Gastrocnemius medialis (tissue), 4 donors: Measurements from ENCODE around the gene ACP7. TPM values are rescaled to one million over a fixed set of nuclear protein-coding genes. Genes with fewer than 3 reads are reported as not detected.

ENCODE experiments used
- ATAC-seq, 2 donors: fragments of 150-250 bp; one replicate each; pipeline ENCODE4 v1.9.1; 2016
- DNase-seq, 2 donors: peaks; one replicate each; pipeline ENCODE4 v3.0.0-alpha.2; 2019
- H3K27ac ChIP-seq, 4 donors: fragments of 200-600 bp; sonication (generic); 1 replicate in 1 of 4; 2 replicates in 3 of 4; pipeline ENCODE4 v1.5.1; 2016 to 2018; ENCODE audit warnings: mild to moderate bottlenecking in 2 of 4, moderate library complexity in 1 of 4
- H3K27me3 ChIP-seq, 3 donors: fragments of 200-600 bp; sonication (generic) in 2 of 3; 1 replicate in 1 of 3; 2 replicates in 2 of 3; pipeline versions ENCODE4 v1.5.1 to v1.6.0; 2016 to 2019; ENCODE audit warnings: mild to moderate bottlenecking in 1 of 3, moderate library complexity in 1 of 3
- H3K36me3 ChIP-seq, 2 donors: fragments of 200-600 bp; sonication (generic) in 1 of 2; one replicate each; pipeline ENCODE4 v1.5.1; 2017 to 2018
- H3K4me1 ChIP-seq, 2 donors: fragments of 200-600 bp; sonication (generic) in 1 of 2; one replicate each; pipeline ENCODE4 v1.5.1; 2016 to 2017; ENCODE audit warnings: mild to moderate bottlenecking in 2 of 2
- H3K4me3 ChIP-seq, 4 donors: fragments of 200-600 bp; sonication (generic) in 3 of 4; 1 replicate in 1 of 4; 2 replicates in 3 of 4; pipeline ENCODE4 v1.5.1; 2016 to 2019; ENCODE audit warnings: mild to moderate bottlenecking in 2 of 4
- H3K9me3 ChIP-seq, 3 donors: fragments of 200-600 bp; sonication (generic) in 2 of 3; 1 replicate in 1 of 3; 2 replicates in 2 of 3; pipeline ENCODE4 v1.5.1; 2016 to 2019
- POLR2A ChIP-seq, 2 donors: fragments of 450-650 bp; IDR thresholded peaks; one replicate each; pipeline ENCODE4 v1.6.1; 2017; ENCODE audit warnings: antibody characterized with exemption in 2 of 2, mild to moderate bottlenecking in 2 of 2, moderate library complexity in 2 of 2
- in situ Hi-C, 4 donors: fragments of 200-750 bp; cut with MboI; loops; one replicate each; pipeline versions ENCODE4 v1.15.0 to v1.8.0; 2017; ENCODE audit warnings: low sequenced_read_pairs in 4 of 4
- intact Hi-C: fragments of 100-400 bp; cut with DNase I; formaldehyde crosslinking; loops from one replicate; pipeline ENCODE4 v1.15.1; 2023; ENCODE audit warnings: low total_unique reads
- total RNA-seq, 4 donors: library from RNA; depleted of rRNA; stranded (reverse); fragments of >200 nt; gene quantifications; one replicate each; pipeline versions ENCODE4 v1.1.0 to v1.2.3, GENCODE V29; 2016
- TF ChIP-seq, protein P1 (sequence below), 5 experiments: fragments of 450-650 bp in 3 of 5; fragments of 200-600 bp in 2 of 5; sonication (generic) in 2 of 5; IDR thresholded peaks in 4 of 5; conservative IDR thresholded peaks in 1 of 5; 1 replicate in 4 of 5; 2 replicates in 1 of 5; pipeline ENCODE4 v1.5.1; 2016 to 2019; ENCODE audit warnings: antibody characterized with exemption in 5 of 5, mild to moderate bottlenecking in 3 of 5, moderate library complexity in 3 of 5

ACP7 gene
- total RNA-seq, 4 donors from 2014 or later: not detected

- Histone ChIP-seq H3K36me3 (no peaks in the 10 kb centered on the region), H3K27me3 (peaks cover 0 to 16% (median 5%) of the 10 kb centered on the region in 3 donors), H3K4me1 (no peaks in the 10 kb centered on the region), H3K9me3 (no peaks in the 10 kb centered on the region), H3K4me3 (no peak overlapping the region), H3K27ac (no peak overlapping the region)
- intact Hi-C loops (no loop called here), in situ Hi-C loops (loop anchor here in 2 of 4 donors (25.0 kb wide), 1 partner anchor 431 kb away; the partner anchor contains the start of genes EID2 (in 2 of the 2) and EID2B (in 2 of the 2))
- no peak for TF ChIP-seq POLR2A (IDR thresholded peaks at IDR 0.05)
- TF ChIP-seq, protein P1, sequence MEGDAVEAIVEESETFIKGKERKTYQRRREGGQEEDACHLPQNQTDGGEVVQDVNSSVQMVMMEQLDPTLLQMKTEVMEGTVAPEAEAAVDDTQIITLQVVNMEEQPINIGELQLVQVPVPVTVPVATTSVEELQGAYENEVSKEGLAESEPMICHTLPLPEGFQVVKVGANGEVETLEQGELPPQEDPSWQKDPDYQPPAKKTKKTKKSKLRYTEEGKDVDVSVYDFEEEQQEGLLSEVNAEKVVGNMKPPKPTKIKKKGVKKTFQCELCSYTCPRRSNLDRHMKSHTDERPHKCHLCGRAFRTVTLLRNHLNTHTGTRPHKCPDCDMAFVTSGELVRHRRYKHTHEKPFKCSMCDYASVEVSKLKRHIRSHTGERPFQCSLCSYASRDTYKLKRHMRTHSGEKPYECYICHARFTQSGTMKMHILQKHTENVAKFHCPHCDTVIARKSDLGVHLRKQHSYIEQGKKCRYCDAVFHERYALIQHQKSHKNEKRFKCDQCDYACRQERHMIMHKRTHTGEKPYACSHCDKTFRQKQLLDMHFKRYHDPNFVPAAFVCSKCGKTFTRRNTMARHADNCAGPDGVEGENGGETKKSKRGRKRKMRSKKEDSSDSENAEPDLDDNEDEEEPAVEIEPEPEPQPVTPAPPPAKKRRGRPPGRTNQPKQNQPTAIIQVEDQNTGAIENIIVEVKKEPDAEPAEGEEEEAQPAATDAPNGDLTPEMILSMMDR (IDR thresholded peaks at IDR 0.05 in 4 of 5, conservative IDR thresholded peaks at IDR 0.05 in 1 of 5): no peak
- DNase-seq (no peak), ATAC-seq (no peak)
Observed at GRCh38 chr19:39106194-39106593, 22.0 kb downstream of the ACP7 start.

- no peaks in the 10 kb centered on the region for H3K36me3 ChIP-seq
- peaks cover 14 to 20% (median 19%) of the 10 kb centered on the region in 3 donors for H3K27me3 ChIP-seq
- H3K4me1 ChIP-seq: no peaks in the 10 kb centered on the region
- no peak overlapping the region for H3K4me3 ChIP-seq
- ATAC-seq (no peak), DNase-seq (no peak)
- TF ChIP-seq, protein P1 (IDR thresholded peaks at IDR 0.05 in 4 of 5, conservative IDR thresholded peaks at IDR 0.05 in 1 of 5): no peak
- no peak for TF ChIP-seq POLR2A (IDR thresholded peaks at IDR 0.05)
- intact Hi-C loops: loop anchor here (1.0 kb wide), 1 partner anchor 219 kb away; no protein-coding TSS in a partner anchor
- in situ Hi-C loops: loop anchor here in 3 of 4 donors (5.0 to 25.0 kb wide), 2 partner anchors 218 to 428 kb away; partner anchors contain the start of genes EID2 (in 2 of the 3) and EID2B (in 2 of the 3)
- H3K9me3 ChIP-seq: no peaks in the 10 kb centered on the region
- no peak overlapping the region for H3K27ac ChIP-seq
Observed at GRCh38 chr19:39109641-39110040, 25.5 kb downstream of the ACP7 start.

- no peak for TF ChIP-seq POLR2A (IDR thresholded peaks at IDR 0.05)
- TF ChIP-seq, protein P1 (IDR thresholded peaks at IDR 0.05 in 4 of 5, conservative IDR thresholded peaks at IDR 0.05 in 1 of 5): peak; percentile 41 to 76 (median 71)
- Histone ChIP-seq H3K9me3 (no peaks in the 10 kb centered on the region), H3K4me3 (no peak overlapping the region), H3K27ac (no peak overlapping the region), H3K27me3 (peaks cover 14 to 20% (median 18%) of the 10 kb centered on the region in 3 donors), H3K36me3 (no peaks in the 10 kb centered on the region), H3K4me1 (no peaks in the 10 kb centered on the region)
- in situ Hi-C loops (loop anchor here in 3 of 4 donors (5.0 to 25.0 kb wide), 2 partner anchors 217 to 427 kb away; partner anchors contain the start of genes EID2 (in 2 of the 3) and EID2B (in 2 of the 3)), intact Hi-C loops (loop anchor here (1.0 kb wide), 1 partner anchor 218 kb away; no protein-coding TSS in a partner anchor)
- peak; percentile 77 for ATAC-seq
- DNase-seq: peak in 1 of 2 donors; percentile 46
Observed at GRCh38 chr19:39110263-39110967, 26.2 kb downstream of the ACP7 start.

- Histone ChIP-seq H3K4me1 (no peaks in the 10 kb centered on the region), H3K9me3 (no peaks in the 10 kb centered on the region), H3K27ac (no peak overlapping the region), H3K36me3 (no peaks in the 10 kb centered on the region), H3K4me3 (no peak overlapping the region), H3K27me3 (peaks cover 14 to 20% (median 18%) of the 10 kb centered on the region in 3 donors)
- intact Hi-C loops: no loop called here
- DNase-seq (no peak), ATAC-seq (no peak)
- TF ChIP-seq, protein P1 (IDR thresholded peaks at IDR 0.05 in 4 of 5, conservative IDR thresholded peaks at IDR 0.05 in 1 of 5): no peak
- TF ChIP-seq POLR2A (IDR thresholded peaks at IDR 0.05): no peak
- in situ Hi-C loops: loop anchor here in 3 of 4 donors (5.0 to 25.0 kb wide), 2 partner anchors 216 to 426 kb away; partner anchors contain the start of genes EID2 (in 2 of the 3) and EID2B (in 2 of the 3)
Observed at GRCh38 chr19:39111593-39112199, 27.5 kb downstream of the ACP7 start.
